GM13977 (cell line): ENCODE results near the gene HMGXB4.
A peak's percentile ranks its signal among the peaks of the same experiment; 100 is the strongest.

Experiments used
- DNase-seq: peaks from one replicate; pipeline ENCODE4 v3.0.0; 2012; ENCODE audit warnings: low spot score
- in situ Hi-C: fragments of 300-500 bp; cut with MboI; formaldehyde crosslinking; loops from one replicate; pipeline ENCODE4 v1.12.0; 2022; ENCODE audit warnings: low sequenced_read_pairs, low pct_unique_long_range_greater_than_20kb, mixed read lengths, inconsistent platforms; ENCODE audit not compliant: unreplicated experiment
- TF ChIP-seq, protein P1 (sequence below): IDR thresholded peaks from 2 replicates; pipeline ENCODE4 v1.5.1; 2012; ENCODE audit warnings: mild to moderate bottlenecking, control low read depth; ENCODE audit not compliant: insufficient read depth; ENCODE audit errors: extremely low read depth, missing control alignments

The HMGXB4 gene

DNA sequence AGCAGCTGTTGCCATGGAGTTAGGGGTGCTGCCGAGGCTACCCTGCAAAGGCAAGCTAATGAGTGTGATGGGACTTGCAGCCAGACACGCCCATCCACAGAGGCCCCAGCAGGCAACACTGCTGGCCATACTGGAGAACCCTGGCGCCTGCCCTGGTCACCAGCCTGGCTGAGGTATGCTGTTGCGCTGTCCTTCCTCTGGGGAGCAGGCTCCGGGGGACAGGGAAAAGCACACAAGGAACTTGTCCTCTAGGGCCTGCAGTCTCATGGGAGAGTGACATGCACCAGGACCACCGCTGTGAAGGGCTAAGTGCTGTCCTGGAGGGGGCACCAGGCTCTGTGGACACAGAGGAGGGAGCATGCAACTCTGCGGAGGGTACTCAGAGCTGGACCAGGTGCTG, 78.2 kb downstream of the HMGXB4 start:
- in situ Hi-C loops, result no loop called here
- TF ChIP-seq, protein P1, sequence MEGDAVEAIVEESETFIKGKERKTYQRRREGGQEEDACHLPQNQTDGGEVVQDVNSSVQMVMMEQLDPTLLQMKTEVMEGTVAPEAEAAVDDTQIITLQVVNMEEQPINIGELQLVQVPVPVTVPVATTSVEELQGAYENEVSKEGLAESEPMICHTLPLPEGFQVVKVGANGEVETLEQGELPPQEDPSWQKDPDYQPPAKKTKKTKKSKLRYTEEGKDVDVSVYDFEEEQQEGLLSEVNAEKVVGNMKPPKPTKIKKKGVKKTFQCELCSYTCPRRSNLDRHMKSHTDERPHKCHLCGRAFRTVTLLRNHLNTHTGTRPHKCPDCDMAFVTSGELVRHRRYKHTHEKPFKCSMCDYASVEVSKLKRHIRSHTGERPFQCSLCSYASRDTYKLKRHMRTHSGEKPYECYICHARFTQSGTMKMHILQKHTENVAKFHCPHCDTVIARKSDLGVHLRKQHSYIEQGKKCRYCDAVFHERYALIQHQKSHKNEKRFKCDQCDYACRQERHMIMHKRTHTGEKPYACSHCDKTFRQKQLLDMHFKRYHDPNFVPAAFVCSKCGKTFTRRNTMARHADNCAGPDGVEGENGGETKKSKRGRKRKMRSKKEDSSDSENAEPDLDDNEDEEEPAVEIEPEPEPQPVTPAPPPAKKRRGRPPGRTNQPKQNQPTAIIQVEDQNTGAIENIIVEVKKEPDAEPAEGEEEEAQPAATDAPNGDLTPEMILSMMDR, result no peak
- DNase-seq, result no peak

DNA sequence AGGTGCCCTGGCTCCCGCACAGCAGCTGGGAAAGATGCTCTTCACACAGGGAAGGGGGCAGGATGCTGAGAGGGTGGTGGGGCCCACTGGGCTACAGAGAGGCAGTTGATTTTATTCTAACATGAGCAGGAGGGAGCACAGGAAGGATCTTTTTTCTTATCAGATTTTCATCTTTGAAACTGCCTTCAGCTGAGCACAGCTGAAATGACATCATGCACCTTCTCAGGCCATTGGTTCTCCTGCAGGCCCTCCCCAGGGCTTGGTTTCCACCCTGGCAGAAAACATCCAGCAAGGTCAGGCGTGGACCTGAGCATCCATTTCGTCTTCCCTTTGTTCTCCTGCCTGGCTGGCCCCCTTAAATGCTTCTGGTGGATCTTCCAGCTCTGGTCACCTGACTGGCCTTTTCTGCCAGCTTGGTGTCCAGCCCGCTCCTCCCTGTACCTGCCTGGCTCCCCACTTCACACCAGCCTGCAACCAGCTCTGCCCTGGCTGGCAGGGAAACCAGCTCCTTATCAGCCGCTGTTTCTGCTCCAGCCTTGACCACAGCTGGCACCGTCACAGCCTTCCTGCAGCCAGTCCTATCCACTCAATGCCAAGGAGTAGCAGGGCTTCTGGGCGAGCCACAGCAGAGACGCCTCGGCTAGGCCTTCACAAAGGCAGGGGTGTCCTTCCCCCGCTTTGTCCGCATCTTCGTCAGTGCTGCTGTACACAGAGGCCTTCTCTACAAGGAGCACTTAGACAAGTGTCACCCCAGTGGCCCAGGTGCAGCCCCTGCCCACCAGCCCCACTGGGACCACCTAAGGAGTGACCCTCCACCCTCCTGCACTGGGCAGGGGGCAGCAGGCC, 78.9 kb downstream of the HMGXB4 start:
- in situ Hi-C loops, result no loop called here
- TF ChIP-seq, protein P1, result no peak
- no peak for DNase-seq

DNA sequence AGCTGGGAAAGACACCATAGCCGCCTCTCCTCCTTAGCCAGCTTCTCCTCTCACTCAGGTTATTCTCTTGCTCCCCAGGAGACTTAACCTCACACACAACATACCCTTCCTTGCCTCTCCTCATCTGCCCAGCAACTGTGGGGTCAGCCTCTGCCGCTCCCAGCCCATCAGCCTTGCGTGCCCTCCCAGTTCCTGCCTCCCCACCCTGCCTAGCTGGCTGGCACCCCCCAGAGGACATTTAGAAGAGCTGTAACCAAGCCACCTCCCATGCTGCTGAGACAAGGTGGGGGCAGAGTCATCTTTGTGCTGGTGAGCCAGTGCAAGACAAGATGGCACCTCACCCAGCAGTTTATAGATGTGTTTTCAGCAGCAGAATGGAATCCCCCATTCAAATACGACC, 80.6 kb downstream of the HMGXB4 start:
- in situ Hi-C loops, result no loop called here
- no peak for DNase-seq
- TF ChIP-seq, protein P1, result peak; percentile 27

DNA sequence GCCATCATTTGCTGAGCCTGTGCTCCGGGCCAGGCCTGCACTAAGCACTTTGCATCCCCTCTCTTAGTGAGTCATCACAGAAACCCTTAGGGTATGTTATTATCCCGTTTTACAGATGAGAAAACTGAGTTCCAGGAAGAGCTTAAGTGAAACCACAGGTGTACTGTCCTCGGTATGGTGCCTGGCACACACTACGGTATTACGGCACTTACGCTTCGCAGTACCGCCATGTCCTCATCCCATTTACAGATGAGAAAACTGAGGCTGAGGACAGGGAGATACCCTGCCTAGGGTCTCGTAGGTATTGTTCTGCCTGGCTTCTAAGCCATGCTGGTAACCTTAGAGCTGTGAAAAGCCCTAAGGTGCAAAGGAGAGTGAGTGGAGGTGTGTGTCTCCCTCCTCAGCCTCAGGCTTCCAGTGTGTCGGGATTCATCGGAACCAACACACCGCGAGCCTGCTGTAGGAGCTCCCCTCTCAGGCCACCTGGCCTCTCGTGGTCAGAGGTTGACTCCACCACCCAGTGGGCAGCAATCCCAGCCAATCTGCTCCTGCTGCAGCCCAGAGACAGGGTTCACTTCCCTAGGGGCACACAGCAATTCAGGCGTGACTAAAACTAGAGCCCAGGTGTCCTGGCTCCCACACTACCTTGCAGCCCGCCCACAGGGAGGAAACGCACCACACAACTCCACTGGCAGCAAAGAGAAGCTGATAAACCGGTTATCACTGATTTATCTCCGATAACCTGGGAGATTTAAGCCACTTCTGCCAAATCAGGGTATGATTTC, 84.0 kb downstream of the HMGXB4 start:
- TF ChIP-seq, protein P1, result no peak
- in situ Hi-C loops, result no loop called here
- no peak for DNase-seq

DNA sequence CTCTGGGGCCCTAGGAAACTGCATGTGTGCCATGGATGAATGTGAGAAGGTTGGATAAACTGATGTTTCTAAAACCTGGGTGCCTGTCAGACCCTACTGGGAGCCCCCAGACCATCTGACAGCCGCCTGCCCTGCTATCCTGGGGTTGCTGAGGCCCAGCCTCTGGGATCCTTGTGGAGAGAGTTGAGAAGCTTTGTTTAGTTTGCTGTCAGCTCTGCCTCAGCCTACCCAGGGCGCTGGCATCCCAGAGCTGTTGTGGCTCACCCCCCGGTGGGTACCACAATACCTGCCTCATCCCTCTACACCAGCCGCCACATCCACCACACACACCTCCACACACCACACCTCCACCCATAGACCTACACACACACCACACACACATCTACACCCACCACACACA, 85.1 kb downstream of the HMGXB4 start:
- TF ChIP-seq, protein P1, result no peak
- in situ Hi-C loops, result no loop called here
- DNase-seq, result no peak

DNA sequence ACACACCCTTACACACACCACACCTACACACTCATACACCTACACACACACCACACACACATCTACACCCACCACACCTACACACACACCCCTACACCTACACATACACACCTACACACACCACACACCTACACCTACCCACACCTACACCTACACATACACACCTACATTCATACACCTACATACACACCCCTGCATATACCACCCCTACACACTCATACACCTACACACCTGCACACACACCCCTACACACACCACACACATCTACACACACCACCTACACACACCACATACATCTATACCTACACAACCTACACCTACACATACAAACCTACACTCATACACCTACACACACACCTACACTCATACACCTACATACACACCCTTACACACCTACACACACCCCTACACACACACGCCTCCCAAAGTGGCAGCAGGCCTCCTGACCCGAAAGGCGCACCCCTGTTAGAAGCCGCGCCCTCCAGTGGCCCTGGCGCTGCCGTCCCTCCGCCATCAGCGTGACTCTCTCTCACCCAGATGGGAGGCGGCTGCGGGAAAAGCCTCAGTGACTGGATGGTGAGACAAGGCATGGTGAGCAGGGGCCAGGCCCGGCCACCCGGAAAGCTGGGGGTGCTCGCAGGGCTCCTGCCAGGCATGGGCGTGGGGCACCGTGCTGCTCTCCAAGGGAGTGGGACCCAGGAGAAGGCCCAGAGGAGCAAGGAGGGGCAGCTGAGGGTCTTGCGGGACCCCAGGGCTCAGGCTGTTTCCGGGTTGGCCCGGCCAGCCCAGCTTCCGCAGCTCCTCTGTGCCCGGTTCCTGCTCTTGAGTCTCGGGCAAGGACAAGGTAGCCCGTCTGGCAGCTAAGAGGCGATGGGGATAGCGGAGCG, 86.6 kb downstream of the HMGXB4 start:
- no peak for DNase-seq
- in situ Hi-C loops, result no loop called here
- TF ChIP-seq, protein P1, result no peak
